Measurements from ENCODE around the gene ASAP3. TPM values are rescaled to one million over a fixed set of nuclear protein-coding genes. Genes with fewer than 3 reads are reported as not detected.

ASAP3 gene
- total and polyA plus RNA-seq, 2 of the 13 experiments (the other 11 are each of a cell fraction or from before 2014, with no cell fraction given), result 32.6 to 37.0 TPM

DNA sequence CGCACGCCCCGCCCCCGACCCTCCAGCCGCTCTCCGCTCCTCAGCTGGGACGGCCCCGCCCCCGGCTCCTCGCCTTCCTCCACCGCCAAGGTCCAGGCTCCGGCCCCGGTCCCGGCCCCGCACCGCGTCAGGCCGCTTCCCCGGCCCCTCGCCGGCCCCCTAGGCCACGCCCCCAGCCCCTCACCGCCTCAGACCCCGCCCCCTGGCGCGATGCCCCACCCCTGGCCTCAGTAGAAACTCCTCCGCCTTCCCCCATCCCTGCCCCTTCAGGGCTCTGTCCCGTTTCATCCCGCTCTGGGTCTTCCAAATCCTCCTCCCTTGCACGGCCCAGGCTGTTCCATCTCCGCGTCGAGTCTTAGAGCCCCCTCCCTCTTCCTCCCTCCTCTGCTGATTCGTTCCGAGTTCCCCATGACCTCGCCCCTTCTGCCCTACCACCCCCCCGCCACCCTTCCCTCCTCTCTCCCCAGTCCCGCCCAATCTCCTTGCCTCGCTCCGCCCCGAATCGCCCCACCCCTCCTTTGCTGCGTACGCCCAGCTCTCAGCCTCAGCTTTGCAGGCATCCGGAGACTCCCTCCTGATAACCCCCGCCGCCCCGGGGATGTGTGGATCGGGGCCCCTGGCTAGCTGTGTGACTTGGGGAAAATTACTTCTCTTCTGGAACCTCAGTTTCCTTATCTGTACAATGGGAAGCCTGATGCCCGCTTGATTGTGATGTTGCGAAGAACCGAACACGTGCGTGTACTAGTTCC is 448 bp upstream of the ASAP3 start:
- ChIA-PET POLR2A (interaction anchor here (0.5 to 3.7 kb wide), 12 partner anchors 9 to 207 kb away, joined by 3 to 24 read pairs (median 5); partner anchors contain the start of genes HNRNPR, RPL11 and TCEA3), CTCF (ENCODE audit: low intra/inter-chr PET ratio, low total read pairs) (no interaction called here)
- FAIRE-seq (no peak), ATAC-seq (peak; percentile 84), DNase-seq (ENCODE audit: low spot score) (peak; percentile 76)
- Histone ChIP-seq H3K36me3 (replicated peaks in 1 of 2; ENCODE audit: control insufficient read depth in 1 of 2, insufficient read depth in 2 of 2, low read length in 2 of 2) (no peaks in the 10 kb centered on the region; a peak in 1 of 5 replicates), H4K20me1 (ENCODE audit: insufficient read depth, low read length) (no peaks in the 10 kb centered on the region), H3K4me2 (ENCODE audit: low read depth, low read length) (peak overlapping the region; percentile 70), H3K27ac (ENCODE audit: extremely low read length, insufficient read depth, low read length) (peak overlapping the region; percentile 30), H3K4me3 (replicated peaks in 1 of 3; ENCODE audit: insufficient read depth in 1 of 3, low read depth in 2 of 3, low read length in 3 of 3) (peak overlapping the region; percentile 75 to 86 (median 86); a peak in 5 of 6 replicates), H3K4me1 (ENCODE audit: insufficient read depth, low read length) (peaks cover 63% of the 10 kb centered on the region), H3K27me3 (ENCODE audit: control insufficient read depth in 1 of 2, insufficient read depth in 2 of 2, low read length in 2 of 2) (peaks cover 0 to 1% of the 10 kb centered on the region in 2 experiments; a peak in 1 of 5 replicates), H2AFZ (ENCODE audit: low read length) (peak overlapping the region; percentile 31), H3K9me3 (ENCODE audit: low read length) (no peaks in the 10 kb centered on the region), H3K79me2 (ENCODE audit: insufficient read depth, low read length) (peaks cover 36% of the 10 kb centered on the region), H3K9ac (ENCODE audit: insufficient read depth, low read depth, low read length) (no peak overlapping the region)
- BruUV-seq (replicated peaks), result no TSS peak
- in situ Hi-C loops (cut with HindIII; ENCODE audit: extremely low pct_ligation_motif_present, low pct_unique_long_range_greater_than_20kb), result no loop called here
- intact Hi-C loops (cut with micrococcal nuclease; ENCODE audit: unreplicated experiment), result loop anchor here (5.0 kb wide), 1 partner anchor 153 kb away; no protein-coding TSS in a partner anchor
- 7% methylated on average over 32 of the region's 54 CpGs for WGBS (ENCODE audit: low lambda C conversion rate)
- no peak for TF ChIP-seq GTF2F1 (IDR thresholded peaks at IDR 0.05; ENCODE audit: low read length)
- 0 out of 2 replicates have a peak, but pooled peaks have one; percentile 26 for TF ChIP-seq KDM2A (CRISPR knock-in tag; IDR thresholded peaks at IDR 0.05; ENCODE audit: borderline replicate concordance, low read depth)
- TF ChIP-seq, protein P1, sequence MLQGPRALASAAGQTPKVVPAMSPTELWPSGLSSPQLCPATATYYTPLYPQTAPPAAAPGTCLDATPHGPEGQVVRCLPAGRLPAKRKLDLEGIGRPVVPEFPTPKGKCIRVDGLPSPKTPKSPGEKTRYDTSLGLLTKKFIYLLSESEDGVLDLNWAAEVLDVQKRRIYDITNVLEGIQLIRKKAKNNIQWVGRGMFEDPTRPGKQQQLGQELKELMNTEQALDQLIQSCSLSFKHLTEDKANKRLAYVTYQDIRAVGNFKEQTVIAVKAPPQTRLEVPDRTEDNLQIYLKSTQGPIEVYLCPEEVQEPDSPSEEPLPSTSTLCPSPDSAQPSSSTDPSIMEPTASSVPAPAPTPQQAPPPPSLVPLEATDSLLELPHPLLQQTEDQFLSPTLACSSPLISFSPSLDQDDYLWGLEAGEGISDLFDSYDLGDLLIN (CRISPR knock-in tag; IDR thresholded peaks at IDR 0.05; ENCODE audit: borderline replicate concordance), result no peak
- TF ChIP-seq, protein P2, sequence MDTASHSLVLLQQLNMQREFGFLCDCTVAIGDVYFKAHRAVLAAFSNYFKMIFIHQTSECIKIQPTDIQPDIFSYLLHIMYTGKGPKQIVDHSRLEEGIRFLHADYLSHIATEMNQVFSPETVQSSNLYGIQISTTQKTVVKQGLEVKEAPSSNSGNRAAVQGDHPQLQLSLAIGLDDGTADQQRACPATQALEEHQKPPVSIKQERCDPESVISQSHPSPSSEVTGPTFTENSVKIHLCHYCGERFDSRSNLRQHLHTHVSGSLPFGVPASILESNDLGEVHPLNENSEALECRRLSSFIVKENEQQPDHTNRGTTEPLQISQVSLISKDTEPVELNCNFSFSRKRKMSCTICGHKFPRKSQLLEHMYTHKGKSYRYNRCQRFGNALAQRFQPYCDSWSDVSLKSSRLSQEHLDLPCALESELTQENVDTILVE (CRISPR knock-in tag; IDR thresholded peaks at IDR 0.05), result no peak
- TF ChIP-seq SYNCRIP (IDR thresholded peaks at IDR 0.05; ENCODE audit: insufficient read depth, low read depth, low read length), result no peak
- TF ChIP-seq ZNF225 (CRISPR knock-in tag; IDR thresholded peaks at IDR 0.05), result peak; percentile 38; the same call in 1 of the 2 replicates
- TF ChIP-seq, protein P3, sequence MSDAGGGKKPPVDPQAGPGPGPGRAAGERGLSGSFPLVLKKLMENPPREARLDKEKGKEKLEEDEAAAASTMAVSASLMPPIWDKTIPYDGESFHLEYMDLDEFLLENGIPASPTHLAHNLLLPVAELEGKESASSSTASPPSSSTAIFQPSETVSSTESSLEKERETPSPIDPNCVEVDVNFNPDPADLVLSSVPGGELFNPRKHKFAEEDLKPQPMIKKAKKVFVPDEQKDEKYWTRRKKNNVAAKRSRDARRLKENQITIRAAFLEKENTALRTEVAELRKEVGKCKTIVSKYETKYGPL (CRISPR knock-in tag; IDR thresholded peaks at IDR 0.05), result no peak
- peak; percentile 94 for TF ChIP-seq ZNF629 (CRISPR knock-in tag; conservative IDR thresholded peaks at IDR 0.05)
- TF ChIP-seq GATAD2A (CRISPR knock-in tag; IDR thresholded peaks at IDR 0.05), result 0 out of 2 replicates have a peak, but pooled peaks have one; percentile 8
- TF ChIP-seq ZNF281 (CRISPR knock-in tag; IDR thresholded peaks at IDR 0.05; ENCODE audit: borderline replicate concordance), result no peak
- TF ChIP-seq MXI1 (IDR thresholded peaks at IDR 0.05; ENCODE audit: borderline replicate concordance, low read depth, low read length), result no peak
- TF ChIP-seq, protein P4, sequence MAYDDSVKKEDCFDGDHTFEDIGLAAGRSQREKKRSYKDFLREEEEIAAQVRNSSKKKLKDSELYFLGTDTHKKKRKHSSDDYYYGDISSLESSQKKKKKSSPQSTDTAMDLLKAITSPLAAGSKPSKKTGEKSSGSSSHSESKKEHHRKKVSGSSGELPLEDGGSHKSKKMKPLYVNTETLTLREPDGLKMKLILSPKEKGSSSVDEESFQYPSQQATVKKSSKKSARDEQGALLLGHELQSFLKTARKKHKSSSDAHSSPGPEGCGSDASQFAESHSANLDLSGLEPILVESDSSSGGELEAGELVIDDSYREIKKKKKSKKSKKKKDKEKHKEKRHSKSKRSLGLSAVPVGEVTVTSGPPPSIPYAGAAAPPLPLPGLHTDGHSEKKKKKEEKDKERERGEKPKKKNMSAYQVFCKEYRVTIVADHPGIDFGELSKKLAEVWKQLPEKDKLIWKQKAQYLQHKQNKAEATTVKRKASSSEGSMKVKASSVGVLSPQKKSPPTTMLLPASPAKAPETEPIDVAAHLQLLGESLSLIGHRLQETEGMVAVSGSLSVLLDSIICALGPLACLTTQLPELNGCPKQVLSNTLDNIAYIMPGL (CRISPR knock-in tag; IDR thresholded peaks at IDR 0.05; ENCODE audit: borderline replicate concordance in 1 of 2, low read depth in 1 of 2), result 0 out of 4 replicates have a peak, but pooled peaks of 1 of the 2 experiments have one; percentile 8
- no peak for TF ChIP-seq ZFP36L1 (CRISPR knock-in tag; IDR thresholded peaks at IDR 0.05)
- no peak for TF ChIP-seq KLF12 (CRISPR knock-in tag; IDR thresholded peaks at IDR 0.05; ENCODE audit: borderline replicate concordance)

Measured in HepG2 (cell line).